GM18502 (cell line): ENCODE measurements around the gene GAS5.
"Not testable (repeated sequence)": the region's sequence is repeated elsewhere in the genome, so short reads cannot be mapped to it uniquely, and the experiment has no call there.

Experiments
- ATAC-seq: cut with Tn5 transposase; IDR thresholded peaks from one replicate; pipeline ENCODE4 v1.9.1; 2021; ENCODE audit warnings: mild to moderate bottlenecking; ENCODE audit not compliant: unreplicated experiment, poor library complexity

Gene GAS5

GRCh38 chr1:173867753-173868265 is at the start of gene GAS5:
Gene GAS5 (minus strand): TSS chr1:173867989.
- peak; percentile 77 for ATAC-seq

GRCh38 chr1:173917149-173917548 is 49.4 kb upstream of the GAS5 start, which contains the start of gene SERPINC1:
Gene SERPINC1 (minus strand): TSS chr1:173917327. CDS start chr1:173917259, 68 bp downstream.
- ATAC-seq, result no peak

GRCh38 chr1:173916667-173917066 is 48.9 kb upstream of the GAS5 start:
- ATAC-seq, result no peak

- no peak for ATAC-seq
Measured at GRCh38 chr1:173915596-173915995, 47.8 kb upstream of the GAS5 start.

- ATAC-seq, result no peak
Measured at GRCh38 chr1:173914366-173914871, 46.6 kb upstream of the GAS5 start.

GRCh38 chr1:173913111-173913510 is 45.3 kb upstream of the GAS5 start:
- ATAC-seq, result no peak

GRCh38 chr1:173903827-173904531 is 36.2 kb upstream of the GAS5 start:
- ATAC-seq, result no peak

- no peak for ATAC-seq
Measured at GRCh38 chr1:173900992-173901391, 33.2 kb upstream of the GAS5 start.

GRCh38 chr1:173900427-173900826 is 32.6 kb upstream of the GAS5 start:
- ATAC-seq, result no peak

- no peak for ATAC-seq
Measured at GRCh38 chr1:173894189-173894588, 26.4 kb upstream of the GAS5 start.

GRCh38 chr1:173893611-173894010 is 25.8 kb upstream of the GAS5 start:
- no peak for ATAC-seq

- no peak for ATAC-seq
Measured at GRCh38 chr1:173889885-173890284, 22.1 kb upstream of the GAS5 start.

- no peak for ATAC-seq
Measured at GRCh38 chr1:173888749-173889148, 21.0 kb upstream of the GAS5 start.

- ATAC-seq, result no peak
Measured at GRCh38 chr1:173887627-173888026, 19.8 kb upstream of the GAS5 start.

GRCh38 chr1:173886746-173887611 is 19.2 kb upstream of the GAS5 start:
- ATAC-seq, result no peak

- no peak for ATAC-seq
Measured at GRCh38 chr1:173884701-173885100, 16.9 kb upstream of the GAS5 start.

- not testable (repeated sequence) for ATAC-seq
Measured at GRCh38 chr1:173881117-173881516, 13.3 kb upstream of the GAS5 start.

GRCh38 chr1:173878251-173878650 is 10.5 kb upstream of the GAS5 start:
- ATAC-seq, result no peak

- no peak for ATAC-seq
Measured at GRCh38 chr1:173876732-173877131, 8.9 kb upstream of the GAS5 start.

GRCh38 chr1:173871500-173871899 is 3.7 kb upstream of the GAS5 start:
- no peak for ATAC-seq

- ATAC-seq, result no peak
Measured at GRCh38 chr1:173871091-173871490, 3.3 kb upstream of the GAS5 start.
